Measurements from ENCODE around the gene NFKBIE. TPM values are rescaled to one million over a fixed set of nuclear protein-coding genes. Genes with fewer than 3 reads are reported as not detected.
A peak's percentile ranks its signal among the peaks of the same experiment; 100 is the strongest.

NFKBIE gene
- total RNA-seq, 2 experiments from 2014 or later: 43.0 to 43.1 TPM

GRCh38 chr6:44221291-44221960 is 43.9 kb downstream of the NFKBIE start:
- POLR2A ChIA-PET: interaction anchor here (2.5 to 5.8 kb wide), 2 partner anchors 16 to 25 kb away, joined by 8 to 62 read pairs; partner anchors contain the start of gene HSP90AB1
- peak overlapping the region; percentile 77 for H3K4me3 Mint-ChIP-seq
- Histone ChIP-seq H3K4me1 (ENCODE audit: insufficient read depth, low read length) (peaks cover 38% of the 10 kb centered on the region), H3K36me3 (ENCODE audit: insufficient read depth, low read length) (no peaks in the 10 kb centered on the region), H3K27ac (ENCODE audit: low read depth in 1 of 2, low read length in 2 of 2) (no peak overlapping the region), H3K27me3 (ENCODE audit: control insufficient read depth in 1 of 2, insufficient read depth in 2 of 2, low read length in 2 of 2) (peaks cover 4 to 7% of the 10 kb centered on the region in 2 experiments), H3K4me3 (ENCODE audit: low read length) (no peak overlapping the region), H3K9me3 (ENCODE audit: control insufficient read depth in 1 of 2, insufficient read depth in 1 of 2, low read length in 2 of 2) (peaks cover 0 to 3% of the 10 kb centered on the region in 2 experiments)
- TF ChIP-seq, protein P1, sequence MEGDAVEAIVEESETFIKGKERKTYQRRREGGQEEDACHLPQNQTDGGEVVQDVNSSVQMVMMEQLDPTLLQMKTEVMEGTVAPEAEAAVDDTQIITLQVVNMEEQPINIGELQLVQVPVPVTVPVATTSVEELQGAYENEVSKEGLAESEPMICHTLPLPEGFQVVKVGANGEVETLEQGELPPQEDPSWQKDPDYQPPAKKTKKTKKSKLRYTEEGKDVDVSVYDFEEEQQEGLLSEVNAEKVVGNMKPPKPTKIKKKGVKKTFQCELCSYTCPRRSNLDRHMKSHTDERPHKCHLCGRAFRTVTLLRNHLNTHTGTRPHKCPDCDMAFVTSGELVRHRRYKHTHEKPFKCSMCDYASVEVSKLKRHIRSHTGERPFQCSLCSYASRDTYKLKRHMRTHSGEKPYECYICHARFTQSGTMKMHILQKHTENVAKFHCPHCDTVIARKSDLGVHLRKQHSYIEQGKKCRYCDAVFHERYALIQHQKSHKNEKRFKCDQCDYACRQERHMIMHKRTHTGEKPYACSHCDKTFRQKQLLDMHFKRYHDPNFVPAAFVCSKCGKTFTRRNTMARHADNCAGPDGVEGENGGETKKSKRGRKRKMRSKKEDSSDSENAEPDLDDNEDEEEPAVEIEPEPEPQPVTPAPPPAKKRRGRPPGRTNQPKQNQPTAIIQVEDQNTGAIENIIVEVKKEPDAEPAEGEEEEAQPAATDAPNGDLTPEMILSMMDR (IDR thresholded peaks at IDR 0.05): peak; percentile 66
- ATAC-seq (ENCODE audit: poor library complexity) (peak; percentile 67), DNase-seq (peak; percentile 60 to 88 (median 72))
- intact Hi-C loops (cut with DNase I, micrococcal nuclease): loop anchor here (1.0 to 10.0 kb wide), 3 partner anchors 17 to 587 kb away; partner anchors contain the start of genes SLC35B2 (in 2 of the 2) and MAD2L1BP (in 1 of the 2)
- H3K9me3 Mint-ChIP-seq: no peaks in the 10 kb centered on the region
- peaks cover 36% of the 10 kb centered on the region for H3K4me1 Mint-ChIP-seq (ENCODE audit: low read depth)
- H3K27ac Mint-ChIP-seq: peak overlapping the region; percentile 39
- H3K36me3 Mint-ChIP-seq (ENCODE audit: low read depth): no peaks in the 10 kb centered on the region
- CTCF ChIA-PET: interaction anchor here (0.6 to 1.2 kb wide), 6 partner anchors 9 to 84 kb away, joined by 3 to 12 read pairs (median 4); partner anchors contain the start of genes HSP90AB1 and SLC35B2
- H3K27me3 Mint-ChIP-seq: no peaks in the 10 kb centered on the region

- H3K27me3 ChIP-seq (ENCODE audit: control insufficient read depth in 1 of 2, insufficient read depth in 2 of 2, low read length in 2 of 2): peaks cover 4 to 7% of the 10 kb centered on the region in 2 experiments
- Mint-ChIP-seq H3K4me1 (ENCODE audit: low read depth) (peaks cover 36% of the 10 kb centered on the region), H3K36me3 (ENCODE audit: low read depth) (no peaks in the 10 kb centered on the region), H3K27ac (no peak overlapping the region), H3K4me3 (peak overlapping the region; percentile 77), H3K27me3 (no peaks in the 10 kb centered on the region), H3K9me3 (no peaks in the 10 kb centered on the region)
- peaks cover 38% of the 10 kb centered on the region for H3K4me1 ChIP-seq (ENCODE audit: insufficient read depth, low read length)
- TF ChIP-seq, protein P1 (IDR thresholded peaks at IDR 0.05): no peak
- DNase-seq (no peak), ATAC-seq (ENCODE audit: poor library complexity) (no peak)
- CTCF ChIA-PET: interaction anchor here (0.6 to 1.2 kb wide), 7 partner anchors 8 to 84 kb away, joined by 3 to 12 read pairs (median 3); partner anchors contain the start of genes HSP90AB1 and SLC35B2
- no peak overlapping the region for H3K4me3 ChIP-seq (ENCODE audit: low read length)
- POLR2A ChIA-PET: interaction anchor here (2.5 to 5.8 kb wide), 2 partner anchors 17 to 25 kb away, joined by 8 to 62 read pairs; partner anchors contain the start of gene HSP90AB1
- peaks cover 0 to 3% of the 10 kb centered on the region in 2 experiments for H3K9me3 ChIP-seq (ENCODE audit: control insufficient read depth in 1 of 2, insufficient read depth in 1 of 2, low read length in 2 of 2)
- no peak overlapping the region for H3K27ac ChIP-seq (ENCODE audit: low read depth in 1 of 2, low read length in 2 of 2)
- no peaks in the 10 kb centered on the region for H3K36me3 ChIP-seq (ENCODE audit: insufficient read depth, low read length)
- intact Hi-C loops (cut with DNase I, micrococcal nuclease): loop anchor here (1.0 to 10.0 kb wide), 3 partner anchors 17 to 586 kb away; partner anchors contain the start of genes SLC35B2 (in 2 of the 2) and MAD2L1BP (in 1 of the 2)
These were observed 44.4 kb downstream of the NFKBIE start for GRCh38 chr6:44220913-44221290.

DNA sequence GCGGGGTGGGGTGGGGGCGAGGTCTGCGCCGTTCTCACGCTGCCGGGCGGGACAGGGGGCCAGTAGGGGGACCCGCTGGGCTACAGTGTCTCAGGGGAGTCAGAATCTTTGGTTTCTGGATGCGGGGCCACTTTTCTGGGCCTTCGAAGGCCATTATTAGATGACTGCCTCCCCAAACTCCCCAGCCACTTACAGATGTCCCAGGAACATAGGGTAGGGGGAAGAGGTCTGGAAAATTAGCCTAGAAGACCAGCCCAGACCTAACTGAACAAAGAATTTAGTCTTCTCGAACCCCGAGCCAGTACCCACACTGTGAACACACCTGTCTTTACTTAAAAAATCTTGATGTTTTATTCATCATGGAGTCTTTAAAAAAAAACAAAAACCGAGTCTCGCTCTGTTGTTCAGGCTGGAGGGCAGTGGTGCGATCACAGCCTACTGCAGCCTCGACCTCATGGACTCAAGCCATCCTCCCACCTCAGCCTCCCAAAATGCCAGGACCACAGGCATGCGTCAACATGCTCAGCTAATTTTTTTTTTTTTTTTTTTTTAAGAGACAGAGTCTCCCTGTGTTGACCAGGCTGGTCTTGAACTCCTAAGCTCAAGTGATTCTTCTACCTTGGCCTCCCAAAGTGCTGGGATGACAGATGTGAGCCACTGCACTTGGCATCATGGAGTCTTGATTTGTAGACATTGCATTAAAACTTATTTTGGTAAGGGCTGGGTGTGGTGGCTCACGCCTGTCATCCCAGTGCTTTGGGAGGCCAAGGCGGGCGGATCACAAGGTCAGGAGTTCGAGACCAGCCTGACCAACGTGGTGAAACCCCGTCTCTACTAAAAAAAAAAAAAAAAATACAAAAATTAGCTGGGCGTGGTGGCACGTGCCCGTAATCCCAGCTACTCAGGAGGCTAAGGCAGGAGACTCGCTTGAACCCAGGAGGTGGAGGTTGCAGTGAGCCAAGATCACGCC is 45.3 kb downstream of the NFKBIE start:
- intact Hi-C loops (cut with DNase I, micrococcal nuclease): loop anchor here (5.0 to 10.0 kb wide), 2 partner anchors 37 to 585 kb away; partner anchors contain the start of genes SLC35B2 (in 2 of the 2) and MAD2L1BP (in 1 of the 2)
- Mint-ChIP-seq H3K4me3 (peak overlapping the region; percentile 45), H3K27me3 (no peaks in the 10 kb centered on the region), H3K27ac (no peak overlapping the region), H3K36me3 (ENCODE audit: low read depth) (no peaks in the 10 kb centered on the region), H3K9me3 (no peaks in the 10 kb centered on the region), H3K4me1 (ENCODE audit: low read depth) (peaks cover 36% of the 10 kb centered on the region)
- CTCF ChIA-PET: interaction anchor here (0.9 kb wide), 1 partner anchor 25 kb away, joined by 3 read pairs; no protein-coding TSS in a partner anchor
- no peak for DNase-seq
- no peak overlapping the region for H3K4me3 ChIP-seq (ENCODE audit: low read length)
- H3K27ac ChIP-seq (ENCODE audit: low read depth in 1 of 2, low read length in 2 of 2): no peak overlapping the region
- peaks cover 4 to 7% of the 10 kb centered on the region in 2 experiments for H3K27me3 ChIP-seq (ENCODE audit: control insufficient read depth in 1 of 2, insufficient read depth in 2 of 2, low read length in 2 of 2)
- POLR2A ChIA-PET: interaction anchor here (1.4 kb wide), 1 partner anchor 27 kb away, joined by 6 read pairs; the partner anchor contains the start of gene HSP90AB1
- no peak for ATAC-seq (ENCODE audit: poor library complexity)
- H3K9me3 ChIP-seq (ENCODE audit: control insufficient read depth in 1 of 2, insufficient read depth in 1 of 2, low read length in 2 of 2): peaks cover 0 to 3% of the 10 kb centered on the region in 2 experiments
- H3K36me3 ChIP-seq (ENCODE audit: insufficient read depth, low read length): no peaks in the 10 kb centered on the region
- H3K4me1 ChIP-seq (ENCODE audit: insufficient read depth, low read length): peaks cover 38% of the 10 kb centered on the region
- TF ChIP-seq, protein P1 (IDR thresholded peaks at IDR 0.05): no peak
